GM13977 (cell line): ENCODE data around the gene RIBC2.

Experiments
- DNase-seq: peaks from one replicate; pipeline ENCODE4 v3.0.0; 2012; ENCODE audit warnings: low spot score
- CTCF ChIP-seq: IDR thresholded peaks from 2 replicates; pipeline ENCODE4 v1.5.1; 2012; ENCODE audit warnings: mild to moderate bottlenecking, control low read depth; ENCODE audit not compliant: insufficient read depth; ENCODE audit errors: extremely low read depth, missing control alignments
- in situ Hi-C: fragments of 300-500 bp; cut with MboI; formaldehyde crosslinking; loops from one replicate; pipeline ENCODE4 v1.12.0; 2022; ENCODE audit warnings: low sequenced_read_pairs, low pct_unique_long_range_greater_than_20kb, mixed read lengths, inconsistent platforms; ENCODE audit not compliant: unreplicated experiment

Gene RIBC2

GRCh38 chr22:45453764-45454163 lies 40.3 kb downstream of the RIBC2 start:
- DNase-seq: no peak
- TF ChIP-seq CTCF: no peak
- in situ Hi-C loops: no loop called here

GRCh38 chr22:45454275-45454674 lies 40.8 kb downstream of the RIBC2 start:
- no peak for DNase-seq
- in situ Hi-C loops: no loop called here
- no peak for TF ChIP-seq CTCF

- TF ChIP-seq CTCF: no peak
- in situ Hi-C loops: no loop called here
- DNase-seq: no peak
Measured at GRCh38 chr22:45455212-45455611, 41.7 kb downstream of the RIBC2 start.

GRCh38 chr22:45455621-45456020 lies 42.1 kb downstream of the RIBC2 start:
- no peak for TF ChIP-seq CTCF
- in situ Hi-C loops: no loop called here
- DNase-seq: no peak

GRCh38 chr22:45456811-45457210 lies 43.3 kb downstream of the RIBC2 start:
- in situ Hi-C loops: no loop called here
- no peak for DNase-seq
- no peak for TF ChIP-seq CTCF

- TF ChIP-seq CTCF: no peak
- in situ Hi-C loops: no loop called here
- no peak for DNase-seq
Measured at GRCh38 chr22:45458532-45458931, 45.0 kb downstream of the RIBC2 start.

GRCh38 chr22:45459235-45459634 lies 45.7 kb downstream of the RIBC2 start:
- no peak for DNase-seq
- in situ Hi-C loops: no loop called here
- TF ChIP-seq CTCF: no peak
